Mesendoderm (in vitro differentiated cells): Measurements from ENCODE around the gene TMX1.
"Not testable (repeated sequence)": the region's sequence is repeated elsewhere in the genome, so short reads cannot be mapped to it uniquely, and the experiment has no call there.

Experiments used
- DNase-seq: peaks from one replicate; pipeline ENCODE4 v3.0.0; 2013
- H2AK5ac ChIP-seq: 2 replicates; pipeline ENCODE4 v1.6.1; 2013; ENCODE audit warnings: low read length, inconsistent platforms
- H2BK120ac ChIP-seq: 2 replicates; pipeline ENCODE4 v1.6.1; 2013; ENCODE audit warnings: low read depth, mild to moderate bottlenecking, low read length, moderate library complexity, mixed read lengths
- H2BK15ac ChIP-seq: replicated peaks from 2 replicates; pipeline ENCODE4 v1.6.1; 2013; ENCODE audit warnings: low read depth, mild to moderate bottlenecking, moderate library complexity
- H2BK5ac ChIP-seq: 2 replicates; pipeline ENCODE4 v1.6.1; 2013; ENCODE audit warnings: low read length, inconsistent platforms
- H3K18ac ChIP-seq: 2 replicates; pipeline ENCODE4 v1.6.1; 2013; ENCODE audit warnings: mild to moderate bottlenecking, low read length, mixed read lengths
- H3K23ac ChIP-seq: one replicate; pipeline ENCODE4 v1.6.1; 2013; ENCODE audit warnings: low read length
- H3K27ac ChIP-seq: 2 replicates; pipeline ENCODE4 v1.5.1; 2013; ENCODE audit warnings: low read depth, mild to moderate bottlenecking, inconsistent platforms, low read length, moderate library complexity
- H3K27me3 ChIP-seq: 2 replicates; pipeline ENCODE4 v1.6.1; 2013; ENCODE audit warnings: low read length, control low read depth, mild to moderate bottlenecking, inconsistent platforms; ENCODE audit not compliant: insufficient read depth, poor library complexity
- H3K36me3 ChIP-seq: 2 replicates; pipeline ENCODE4 v1.6.1; 2013; ENCODE audit warnings: low read length, inconsistent platforms; ENCODE audit not compliant: control insufficient read depth, insufficient read depth
- H3K4ac ChIP-seq: one replicate; pipeline ENCODE4 v1.6.1; 2013; ENCODE audit warnings: low read depth, mild to moderate bottlenecking, low read length, moderate library complexity
- H3K4me1 ChIP-seq: 2 replicates; pipeline ENCODE4 v1.6.1; 2013; ENCODE audit warnings: low read depth, low read length, inconsistent platforms; ENCODE audit not compliant: control insufficient read depth
- H3K4me2 ChIP-seq: 2 replicates; pipeline ENCODE4 v1.6.1; 2013; ENCODE audit warnings: low read length
- H3K4me3 ChIP-seq: 2 replicates; pipeline ENCODE4 v1.5.1; 2013; ENCODE audit warnings: mild to moderate bottlenecking, low read length
- H3K56ac ChIP-seq: one replicate; pipeline ENCODE4 v1.6.1; 2013; ENCODE audit warnings: low read length
- H3K79me1 ChIP-seq: 2 replicates; pipeline ENCODE4 v1.6.1; 2013; ENCODE audit warnings: low read length, inconsistent platforms
- H3K79me2 ChIP-seq: 2 replicates; pipeline ENCODE4 v1.6.1; 2013; ENCODE audit warnings: mild to moderate bottlenecking, low read length; ENCODE audit not compliant: control insufficient read depth, insufficient read depth
- H3K9ac ChIP-seq: 2 replicates; pipeline ENCODE4 v1.6.1; 2013; ENCODE audit warnings: low read length, inconsistent platforms
- H4K5ac ChIP-seq: one replicate; pipeline ENCODE4 v1.6.1; 2013; ENCODE audit warnings: low read length
- H4K8ac ChIP-seq: one replicate; pipeline ENCODE4 v1.6.1; 2013; ENCODE audit warnings: low read depth, mild to moderate bottlenecking, control low read depth, low read length, moderate library complexity
- WGBS: extraction: QIAGEN DNeasy Blood & Tissue Kit; methylation state at CpG from one replicate; pipeline ENCODE4 v1.1.7; 2013; ENCODE audit warnings: low lambda C conversion rate, missing lambda C conversion rate; ENCODE audit not compliant: insufficient coverage; ENCODE audit errors: extremely low coverage; 5-methylcytosine and 5-hydroxymethylcytosine counted together

The TMX1 gene

DNA sequence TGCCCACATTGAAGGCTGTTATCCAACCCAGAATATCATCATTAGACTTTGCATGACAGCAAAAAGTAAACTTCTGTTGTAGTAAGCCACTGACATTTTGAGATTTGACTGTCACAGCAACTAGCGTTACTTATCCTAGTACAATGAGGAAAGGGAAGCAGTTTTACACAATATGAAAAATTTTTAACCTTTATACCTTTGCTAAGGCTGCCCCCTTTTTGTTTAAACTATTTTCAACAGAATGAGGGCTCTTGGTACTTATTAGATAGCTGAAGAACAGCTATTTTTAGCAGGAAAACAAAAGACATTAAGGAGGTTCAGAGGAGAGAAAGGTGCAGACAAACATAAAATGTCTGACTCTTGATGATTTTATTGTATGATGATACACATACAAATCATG lies 23.4 kb upstream of the TMX1 start:
- H3K36me3 ChIP-seq, result no peaks in the 10 kb centered on the region
- H3K56ac ChIP-seq, result no peak overlapping the region
- no peak overlapping the region for H4K5ac ChIP-seq
- no peak overlapping the region for H2BK5ac ChIP-seq
- no peak overlapping the region for H2AK5ac ChIP-seq
- no peak overlapping the region for H3K9ac ChIP-seq
- H3K4me1 ChIP-seq, result no peaks in the 10 kb centered on the region
- H3K27ac ChIP-seq, result no peak overlapping the region
- H2BK15ac ChIP-seq, result no peak overlapping the region
- no peak for DNase-seq
- H3K79me2 ChIP-seq, result no peaks in the 10 kb centered on the region
- H3K4ac ChIP-seq, result no peak overlapping the region
- no peak overlapping the region for H3K4me2 ChIP-seq
- H3K27me3 ChIP-seq, result no peaks in the 10 kb centered on the region
- no peak overlapping the region for H3K23ac ChIP-seq
- no CpG with 5 or more reads among the region's 1 CpG for WGBS
- H3K18ac ChIP-seq, result no peak overlapping the region
- H2BK120ac ChIP-seq, result no peak overlapping the region
- no peaks in the 10 kb centered on the region for H3K79me1 ChIP-seq
- no peak overlapping the region for H3K4me3 ChIP-seq
- H4K8ac ChIP-seq, result no peak overlapping the region

DNA sequence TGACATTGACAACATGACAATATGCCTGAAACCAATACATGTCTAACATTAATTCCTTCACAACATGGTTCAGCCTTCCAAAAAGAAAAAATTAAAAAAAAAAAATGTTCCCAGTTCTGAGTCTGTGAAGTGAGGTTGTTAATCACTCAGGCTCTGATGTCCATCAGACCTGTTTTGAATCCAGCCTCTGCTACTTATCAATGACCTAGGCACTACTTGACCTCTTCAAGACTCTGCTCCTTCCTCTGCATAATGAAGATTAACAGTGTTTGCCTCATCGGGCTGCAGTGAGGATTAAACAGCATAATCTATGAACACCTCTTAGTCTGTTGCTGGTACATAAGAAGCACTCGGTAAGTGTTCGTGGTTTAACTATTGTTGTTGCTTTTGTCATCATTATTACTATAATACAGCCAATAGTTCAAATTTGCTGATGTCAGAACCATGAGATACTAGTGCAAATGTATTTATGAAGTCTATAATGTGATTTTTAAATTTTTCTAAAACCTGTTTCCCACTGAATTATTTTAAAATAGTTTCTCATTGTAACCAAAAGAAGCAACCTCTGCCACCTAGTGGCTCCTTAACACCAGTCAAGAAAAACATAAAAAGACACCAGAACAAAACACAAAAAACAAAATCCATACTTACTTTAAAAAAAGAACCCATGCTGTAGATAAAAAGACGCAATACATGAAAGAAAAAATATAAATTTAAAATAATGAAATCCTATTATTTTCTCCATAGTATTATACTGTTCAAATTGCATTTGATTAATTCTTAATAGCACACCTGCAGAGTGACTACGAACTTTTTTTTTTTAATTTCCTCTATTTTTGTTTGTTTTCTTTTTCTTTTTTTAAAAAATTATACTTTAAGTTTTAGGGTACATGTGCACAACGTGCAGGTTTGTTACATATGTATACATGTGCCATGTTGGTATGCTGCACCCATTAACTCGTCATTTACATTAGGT lies 20.3 kb upstream of the TMX1 start:
- no peak overlapping the region for H2BK15ac ChIP-seq
- no peak overlapping the region for H4K5ac ChIP-seq
- no peak overlapping the region for H3K4me2 ChIP-seq
- H3K79me1 ChIP-seq, result no peaks in the 10 kb centered on the region
- no peak overlapping the region for H3K4ac ChIP-seq
- no peak overlapping the region for H3K4me3 ChIP-seq
- no peak overlapping the region for H3K27ac ChIP-seq
- no peaks in the 10 kb centered on the region for H3K79me2 ChIP-seq
- no peak overlapping the region for H3K18ac ChIP-seq
- H3K36me3 ChIP-seq, result no peaks in the 10 kb centered on the region
- DNase-seq, result peak; percentile 36
- H3K23ac ChIP-seq, result no peak overlapping the region
- H3K27me3 ChIP-seq, result no peaks in the 10 kb centered on the region
- no peak overlapping the region for H3K9ac ChIP-seq
- no peak overlapping the region for H3K56ac ChIP-seq
- H2AK5ac ChIP-seq, result no peak overlapping the region
- no peaks in the 10 kb centered on the region for H3K4me1 ChIP-seq
- H2BK5ac ChIP-seq, result no peak overlapping the region
- H4K8ac ChIP-seq, result no peak overlapping the region
- no peak overlapping the region for H2BK120ac ChIP-seq
- WGBS, result no CpG with 5 or more reads among the region's 7 CpGs

DNA sequence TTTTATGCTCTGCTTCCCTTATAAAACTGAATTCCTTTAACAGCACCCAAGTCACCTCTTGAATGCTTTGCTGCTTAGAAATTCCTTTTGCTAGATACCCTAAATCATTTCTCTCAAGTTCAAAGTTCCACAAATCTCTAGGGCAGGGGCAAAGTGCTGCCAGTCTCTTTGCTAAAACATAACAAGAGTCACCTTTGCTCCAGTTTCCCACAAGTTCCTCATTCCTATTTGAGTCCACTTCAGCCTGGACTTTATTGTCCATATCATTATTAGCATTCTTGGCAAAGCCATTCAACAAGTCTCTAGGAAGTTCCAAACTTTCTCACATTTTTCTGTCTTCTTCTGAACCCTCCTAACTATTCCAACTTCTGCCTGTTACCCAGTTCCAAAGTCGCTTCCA lies 16.6 kb upstream of the TMX1 start:
- H3K4ac ChIP-seq, result not testable (repeated sequence)

DNA sequence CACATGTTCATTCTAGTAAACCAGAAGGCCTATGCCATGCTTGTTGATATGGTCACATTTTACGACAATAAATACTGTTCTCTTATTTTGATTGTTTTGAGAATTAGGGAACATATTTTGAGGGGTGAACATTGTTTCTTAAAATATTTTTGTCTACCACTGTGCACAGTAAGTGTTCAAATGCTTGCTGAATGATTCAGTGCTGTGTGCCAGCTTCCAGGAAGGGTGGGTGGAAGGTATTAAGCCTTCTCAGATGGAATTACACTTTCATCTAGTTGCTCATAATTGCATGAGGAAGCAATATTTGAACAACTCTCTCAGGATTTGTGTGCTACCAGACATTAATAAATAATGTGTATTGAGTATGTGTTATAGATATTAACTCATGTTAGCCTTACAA lies 15.5 kb upstream of the TMX1 start:
- no peak overlapping the region for H3K4ac ChIP-seq
- no peaks in the 10 kb centered on the region for H3K4me1 ChIP-seq
- H2BK120ac ChIP-seq, result no peak overlapping the region
- no peak for DNase-seq
- no peak overlapping the region for H2BK15ac ChIP-seq
- no peak overlapping the region for H2BK5ac ChIP-seq
- no peak overlapping the region for H4K8ac ChIP-seq
- no CpG with 5 or more reads among the region's 1 CpG for WGBS
- no peak overlapping the region for H3K56ac ChIP-seq
- no peak overlapping the region for H3K23ac ChIP-seq
- H3K79me2 ChIP-seq, result no peaks in the 10 kb centered on the region
- no peak overlapping the region for H3K4me3 ChIP-seq
- no peak overlapping the region for H2AK5ac ChIP-seq
- no peaks in the 10 kb centered on the region for H3K36me3 ChIP-seq
- no peak overlapping the region for H4K5ac ChIP-seq
- no peaks in the 10 kb centered on the region for H3K79me1 ChIP-seq
- H3K4me2 ChIP-seq, result no peak overlapping the region
- no peak overlapping the region for H3K27ac ChIP-seq
- no peak overlapping the region for H3K18ac ChIP-seq
- no peaks in the 10 kb centered on the region for H3K27me3 ChIP-seq
- no peak overlapping the region for H3K9ac ChIP-seq

More for the DNA sequence above, 16.6 kb upstream of the TMX1 start:
- not testable (repeated sequence) for H2BK15ac ChIP-seq, H3K23ac ChIP-seq, H3K36me3 ChIP-seq, H3K4me1 ChIP-seq, H3K56ac ChIP-seq, H3K27ac ChIP-seq, DNase-seq, H3K4me3 ChIP-seq, H3K79me2 ChIP-seq, H3K18ac ChIP-seq, H2BK5ac ChIP-seq, H3K4me2 ChIP-seq, H3K9ac ChIP-seq, H3K27me3 ChIP-seq, H2AK5ac ChIP-seq, H4K8ac ChIP-seq, H4K5ac ChIP-seq, H3K79me1 ChIP-seq, H2BK120ac ChIP-seq
- no CpG with 5 or more reads among the region's 1 CpG for WGBS

DNA sequence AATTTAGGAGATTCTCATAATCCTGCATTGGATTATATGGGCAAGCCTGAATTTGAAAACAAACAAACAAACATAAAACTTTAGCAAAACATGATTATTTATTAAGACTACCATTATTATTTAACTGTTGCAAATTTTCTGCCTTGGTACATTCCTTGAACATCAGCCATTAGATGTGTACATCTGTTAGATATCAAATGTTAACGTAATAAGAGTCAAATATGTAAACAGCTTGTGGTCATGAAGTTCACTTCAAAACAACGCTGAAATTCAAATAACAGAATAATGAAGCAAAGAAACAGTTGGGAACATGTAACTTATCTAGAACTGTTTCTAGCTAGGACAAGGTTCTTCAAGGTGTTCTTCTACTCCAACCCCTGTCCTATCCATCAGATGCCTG lies 14.3 kb upstream of the TMX1 start:
- no peaks in the 10 kb centered on the region for H3K4me1 ChIP-seq
- H3K79me1 ChIP-seq, result no peaks in the 10 kb centered on the region
- H2BK120ac ChIP-seq, result no peak overlapping the region
- H2AK5ac ChIP-seq, result no peak overlapping the region
- no peak overlapping the region for H4K5ac ChIP-seq
- no peak overlapping the region for H3K4me3 ChIP-seq
- no peak overlapping the region for H2BK15ac ChIP-seq
- no peaks in the 10 kb centered on the region for H3K36me3 ChIP-seq
- H3K56ac ChIP-seq, result no peak overlapping the region
- no peak overlapping the region for H4K8ac ChIP-seq
- H3K23ac ChIP-seq, result no peak overlapping the region
- no peak overlapping the region for H3K9ac ChIP-seq
- H3K4ac ChIP-seq, result no peak overlapping the region
- no peak overlapping the region for H3K4me2 ChIP-seq
- H3K18ac ChIP-seq, result no peak overlapping the region
- no peak overlapping the region for H3K27ac ChIP-seq
- no peaks in the 10 kb centered on the region for H3K79me2 ChIP-seq
- no CpG with 5 or more reads among the region's 2 CpGs for WGBS
- DNase-seq, result no peak
- H2BK5ac ChIP-seq, result no peak overlapping the region
- no peaks in the 10 kb centered on the region for H3K27me3 ChIP-seq

DNA sequence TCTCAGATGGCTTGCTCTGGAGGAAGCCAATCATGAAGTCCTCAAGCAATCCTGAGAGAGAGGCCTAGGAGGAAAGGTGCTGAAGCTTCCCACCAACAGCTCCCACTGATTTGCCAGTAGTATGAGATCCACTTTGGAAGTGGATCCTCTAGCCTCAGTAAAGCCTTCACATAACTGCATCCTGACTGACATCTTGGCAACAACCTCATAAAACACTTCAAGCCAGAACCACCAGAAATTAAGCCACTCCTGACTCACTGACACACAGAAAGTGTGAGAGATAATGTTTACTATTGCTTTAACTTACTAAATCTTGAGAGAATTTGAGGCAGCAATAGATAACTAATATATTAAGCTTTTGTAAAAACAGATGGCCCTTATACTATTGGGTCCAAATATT lies 11.7 kb upstream of the TMX1 start:
- Histone ChIP-seq H2BK5ac (no peak overlapping the region), H4K8ac (no peak overlapping the region), H3K23ac (no peak overlapping the region), H3K56ac (no peak overlapping the region), H3K4me1 (no peaks in the 10 kb centered on the region), H3K4me2 (no peak overlapping the region), H3K4me3 (no peak overlapping the region), H2BK120ac (no peak overlapping the region), H4K5ac (no peak overlapping the region), H3K27me3 (no peaks in the 10 kb centered on the region), H2BK15ac (no peak overlapping the region), H3K27ac (no peak overlapping the region), H3K79me2 (no peaks in the 10 kb centered on the region), H3K4ac (no peak overlapping the region), H3K18ac (no peak overlapping the region), H2AK5ac (no peak overlapping the region), H3K79me1 (no peaks in the 10 kb centered on the region), H3K9ac (no peak overlapping the region), H3K36me3 (no peaks in the 10 kb centered on the region)
- no peak for DNase-seq
